ENCODE measurements around the gene DNASE1L3. TPM values are rescaled to one million over a fixed set of nuclear protein-coding genes. Genes with fewer than 3 reads are reported as not detected.

DNASE1L3 gene
- total and polyA plus RNA-seq, 2 of the 13 experiments (the other 11 are each of a cell fraction or from before 2014, with no cell fraction given), result 0.86 to 1.7 TPM

DNA sequence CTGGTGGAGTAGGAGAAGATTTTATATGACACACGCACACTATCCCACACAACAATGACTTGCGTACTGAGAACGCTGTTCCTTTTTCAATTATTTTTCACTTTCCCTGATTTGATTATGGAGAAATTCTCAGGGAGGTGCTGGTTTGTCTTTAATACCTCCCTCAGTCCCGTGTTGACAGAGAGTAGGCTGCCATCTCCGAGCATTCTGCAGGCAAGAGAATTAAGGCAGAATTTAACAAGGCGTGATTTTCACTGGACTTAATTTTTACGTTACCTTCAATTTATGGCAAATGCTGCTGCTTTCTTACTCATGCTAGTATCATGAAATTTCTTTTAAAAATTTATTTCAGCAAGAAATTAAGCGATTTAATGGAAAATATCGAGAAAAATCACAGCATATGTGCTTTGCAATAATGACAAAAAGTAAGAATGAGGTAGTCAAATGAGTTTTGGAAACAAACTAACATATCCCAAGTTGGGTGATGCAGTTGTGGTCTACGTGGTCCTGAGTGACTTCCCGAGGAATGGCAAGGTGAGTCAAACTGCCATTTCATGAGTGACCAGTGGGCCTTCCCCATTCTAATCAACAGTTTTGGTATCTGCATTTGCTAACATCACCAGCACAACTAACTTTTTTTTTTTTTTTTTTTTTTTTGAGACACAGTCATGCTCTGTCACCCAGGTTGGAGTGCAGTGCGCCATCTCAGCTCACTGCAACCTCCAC is 16.9 kb downstream of the DNASE1L3 start (continued):
- TF ChIP-seq, protein P1, sequence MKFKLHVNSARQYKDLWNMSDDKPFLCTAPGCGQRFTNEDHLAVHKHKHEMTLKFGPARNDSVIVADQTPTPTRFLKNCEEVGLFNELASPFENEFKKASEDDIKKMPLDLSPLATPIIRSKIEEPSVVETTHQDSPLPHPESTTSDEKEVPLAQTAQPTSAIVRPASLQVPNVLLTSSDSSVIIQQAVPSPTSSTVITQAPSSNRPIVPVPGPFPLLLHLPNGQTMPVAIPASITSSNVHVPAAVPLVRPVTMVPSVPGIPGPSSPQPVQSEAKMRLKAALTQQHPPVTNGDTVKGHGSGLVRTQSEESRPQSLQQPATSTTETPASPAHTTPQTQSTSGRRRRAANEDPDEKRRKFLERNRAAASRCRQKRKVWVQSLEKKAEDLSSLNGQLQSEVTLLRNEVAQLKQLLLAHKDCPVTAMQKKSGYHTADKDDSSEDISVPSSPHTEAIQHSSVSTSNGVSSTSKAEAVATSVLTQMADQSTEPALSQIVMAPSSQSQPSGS (CRISPR knock-in tag; IDR thresholded peaks at IDR 0.05), result no peak
- TF ChIP-seq KLF6 (CRISPR knock-in tag; IDR thresholded peaks at IDR 0.05), result 0 out of 2 replicates have a peak, but pooled peaks have one; percentile 2
- TF ChIP-seq GABPB1 (CRISPR knock-in tag; IDR thresholded peaks at IDR 0.05), result no peak
- no peak for TF ChIP-seq SOX13 (IDR thresholded peaks at IDR 0.05)
- TF ChIP-seq SOX13 (CRISPR knock-in tag; conservative IDR thresholded peaks at IDR 0.05 in 1 of 2, IDR thresholded peaks at IDR 0.05 in 1 of 2), result no peak
- no peak for TF ChIP-seq BORCS8-MEF2B (CRISPR knock-in tag; IDR thresholded peaks at IDR 0.05)
- TF ChIP-seq MIXL1 (CRISPR knock-in tag; IDR thresholded peaks at IDR 0.05), result no peak
- TF ChIP-seq ZBTB3 (CRISPR knock-in tag; IDR thresholded peaks at IDR 0.05; ENCODE audit: borderline replicate concordance, low read depth), result no peak
- TF ChIP-seq, protein P2, sequence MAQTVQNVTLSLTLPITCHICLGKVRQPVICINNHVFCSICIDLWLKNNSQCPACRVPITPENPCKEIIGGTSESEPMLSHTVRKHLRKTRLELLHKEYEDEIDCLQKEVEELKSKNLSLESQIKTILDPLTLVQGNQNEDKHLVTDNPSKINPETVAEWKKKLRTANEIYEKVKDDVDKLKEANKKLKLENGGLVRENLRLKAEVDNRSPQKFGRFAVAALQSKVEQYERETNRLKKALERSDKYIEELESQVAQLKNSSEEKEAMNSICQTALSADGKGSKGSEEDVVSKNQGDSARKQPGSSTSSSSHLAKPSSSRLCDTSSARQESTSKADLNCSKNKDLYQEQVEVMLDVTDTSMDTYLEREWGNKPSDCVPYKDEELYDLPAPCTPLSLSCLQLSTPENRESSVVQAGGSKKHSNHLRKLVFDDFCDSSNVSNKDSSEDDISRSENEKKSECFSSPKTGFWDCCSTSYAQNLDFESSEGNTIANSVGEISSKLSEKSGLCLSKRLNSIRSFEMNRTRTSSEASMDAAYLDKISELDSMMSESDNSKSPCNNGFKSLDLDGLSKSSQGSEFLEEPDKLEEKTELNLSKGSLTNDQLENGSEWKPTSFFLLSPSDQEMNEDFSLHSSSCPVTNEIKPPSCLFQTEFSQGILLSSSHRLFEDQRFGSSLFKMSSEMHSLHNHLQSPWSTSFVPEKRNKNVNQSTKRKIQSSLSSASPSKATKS (CRISPR knock-in tag; IDR thresholded peaks at IDR 0.05), result no peak
- no peak for TF ChIP-seq ZNF569 (CRISPR knock-in tag; IDR thresholded peaks at IDR 0.05; ENCODE audit: borderline replicate concordance)
- TF ChIP-seq, protein P3, sequence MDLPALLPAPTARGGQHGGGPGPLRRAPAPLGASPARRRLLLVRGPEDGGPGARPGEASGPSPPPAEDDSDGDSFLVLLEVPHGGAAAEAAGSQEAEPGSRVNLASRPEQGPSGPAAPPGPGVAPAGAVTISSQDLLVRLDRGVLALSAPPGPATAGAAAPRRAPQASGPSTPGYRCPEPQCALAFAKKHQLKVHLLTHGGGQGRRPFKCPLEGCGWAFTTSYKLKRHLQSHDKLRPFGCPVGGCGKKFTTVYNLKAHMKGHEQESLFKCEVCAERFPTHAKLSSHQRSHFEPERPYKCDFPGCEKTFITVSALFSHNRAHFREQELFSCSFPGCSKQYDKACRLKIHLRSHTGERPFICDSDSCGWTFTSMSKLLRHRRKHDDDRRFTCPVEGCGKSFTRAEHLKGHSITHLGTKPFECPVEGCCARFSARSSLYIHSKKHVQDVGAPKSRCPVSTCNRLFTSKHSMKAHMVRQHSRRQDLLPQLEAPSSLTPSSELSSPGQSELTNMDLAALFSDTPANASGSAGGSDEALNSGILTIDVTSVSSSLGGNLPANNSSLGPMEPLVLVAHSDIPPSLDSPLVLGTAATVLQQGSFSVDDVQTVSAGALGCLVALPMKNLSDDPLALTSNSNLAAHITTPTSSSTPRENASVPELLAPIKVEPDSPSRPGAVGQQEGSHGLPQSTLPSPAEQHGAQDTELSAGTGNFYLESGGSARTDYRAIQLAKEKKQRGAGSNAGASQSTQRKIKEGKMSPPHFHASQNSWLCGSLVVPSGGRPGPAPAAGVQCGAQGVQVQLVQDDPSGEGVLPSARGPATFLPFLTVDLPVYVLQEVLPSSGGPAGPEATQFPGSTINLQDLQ (CRISPR knock-in tag; IDR thresholded peaks at IDR 0.05), result no peak
- TF ChIP-seq FOXC1 (CRISPR knock-in tag; IDR thresholded peaks at IDR 0.05; ENCODE audit: borderline replicate concordance), result no peak
- TF ChIP-seq ZNF256 (CRISPR knock-in tag; conservative IDR thresholded peaks at IDR 0.05), result no peak
- TF ChIP-seq, protein P4, sequence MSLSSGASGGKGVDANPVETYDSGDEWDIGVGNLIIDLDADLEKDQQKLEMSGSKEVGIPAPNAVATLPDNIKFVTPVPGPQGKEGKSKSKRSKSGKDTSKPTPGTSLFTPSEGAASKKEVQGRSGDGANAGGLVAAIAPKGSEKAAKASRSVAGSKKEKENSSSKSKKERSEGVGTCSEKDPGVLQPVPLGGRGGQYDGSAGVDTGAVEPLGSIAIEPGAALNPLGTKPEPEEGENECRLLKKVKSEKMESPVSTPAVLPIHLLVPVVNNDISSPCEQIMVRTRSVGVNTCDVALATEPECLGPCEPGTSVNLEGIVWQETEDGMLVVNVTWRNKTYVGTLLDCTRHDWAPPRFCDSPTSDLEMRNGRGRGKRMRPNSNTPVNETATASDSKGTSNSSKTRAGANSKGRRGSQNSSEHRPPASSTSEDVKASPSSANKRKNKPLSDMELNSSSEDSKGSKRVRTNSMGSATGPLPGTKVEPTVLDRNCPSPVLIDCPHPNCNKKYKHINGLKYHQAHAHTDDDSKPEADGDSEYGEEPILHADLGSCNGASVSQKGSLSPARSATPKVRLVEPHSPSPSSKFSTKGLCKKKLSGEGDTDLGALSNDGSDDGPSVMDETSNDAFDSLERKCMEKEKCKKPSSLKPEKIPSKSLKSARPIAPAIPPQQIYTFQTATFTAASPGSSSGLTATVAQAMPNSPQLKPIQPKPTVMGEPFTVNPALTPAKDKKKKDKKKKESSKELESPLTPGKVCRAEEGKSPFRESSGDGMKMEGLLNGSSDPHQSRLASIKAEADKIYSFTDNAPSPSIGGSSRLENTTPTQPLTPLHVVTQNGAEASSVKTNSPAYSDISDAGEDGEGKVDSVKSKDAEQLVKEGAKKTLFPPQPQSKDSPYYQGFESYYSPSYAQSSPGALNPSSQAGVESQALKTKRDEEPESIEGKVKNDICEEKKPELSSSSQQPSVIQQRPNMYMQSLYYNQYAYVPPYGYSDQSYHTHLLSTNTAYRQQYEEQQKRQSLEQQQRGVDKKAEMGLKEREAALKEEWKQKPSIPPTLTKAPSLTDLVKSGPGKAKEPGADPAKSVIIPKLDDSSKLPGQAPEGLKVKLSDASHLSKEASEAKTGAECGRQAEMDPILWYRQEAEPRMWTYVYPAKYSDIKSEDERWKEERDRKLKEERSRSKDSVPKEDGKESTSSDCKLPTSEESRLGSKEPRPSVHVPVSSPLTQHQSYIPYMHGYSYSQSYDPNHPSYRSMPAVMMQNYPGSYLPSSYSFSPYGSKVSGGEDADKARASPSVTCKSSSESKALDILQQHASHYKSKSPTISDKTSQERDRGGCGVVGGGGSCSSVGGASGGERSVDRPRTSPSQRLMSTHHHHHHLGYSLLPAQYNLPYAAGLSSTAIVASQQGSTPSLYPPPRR (CRISPR knock-in tag; IDR thresholded peaks at IDR 0.05; ENCODE audit: borderline replicate concordance), result no peak
